ENCODE data around the gene TMEM14C.
"Not testable (repeated sequence)": the region's sequence is repeated elsewhere in the genome, so short reads cannot be mapped to it uniquely, and the experiment has no call there.

The TMEM14C gene

GRCh38 chr6:10721850-10722569, 860 bp upstream of the TMEM14C start:
- no peak for DNase-seq

- DNase-seq: no peak
These were observed 375 bp upstream of the TMEM14C start for GRCh38 chr6:10722570-10722819.

GRCh38 chr6:10723567-10723881, 654 bp downstream of the TMEM14C start:
- no peak for DNase-seq

- no peak for DNase-seq
These were observed 2.2 kb downstream of the TMEM14C start for GRCh38 chr6:10725044-10725443.

GRCh38 chr6:10725716-10726115, 2.8 kb downstream of the TMEM14C start:
- no peak for DNase-seq

GRCh38 chr6:10730254-10730653, 7.4 kb downstream of the TMEM14C start:
- DNase-seq: no peak

GRCh38 chr6:10733151-10733715, 10.4 kb downstream of the TMEM14C start:
- DNase-seq: peak in 1 of 2 donors; percentile 49

- no peak for DNase-seq
These were observed 11.0 kb downstream of the TMEM14C start for GRCh38 chr6:10733863-10734262.

GRCh38 chr6:10736731-10737130, 13.9 kb downstream of the TMEM14C start:
- DNase-seq: no peak

GRCh38 chr6:10740061-10740460, 17.2 kb downstream of the TMEM14C start:
- DNase-seq: no peak

GRCh38 chr6:10741643-10742042, 18.8 kb downstream of the TMEM14C start:
- not testable (repeated sequence) for DNase-seq

GRCh38 chr6:10742251-10742650, 19.4 kb downstream of the TMEM14C start:
- DNase-seq: no peak

- no peak for DNase-seq
These were observed 20.6 kb downstream of the TMEM14C start for GRCh38 chr6:10743515-10743914.

GRCh38 chr6:10745116-10745515, 22.2 kb downstream of the TMEM14C start:
- no peak for DNase-seq

- no peak for DNase-seq
These were observed 24.0 kb downstream of the TMEM14C start for GRCh38 chr6:10746915-10747250.

GRCh38 chr6:10747251-10747972, 24.5 kb downstream of the TMEM14C start, which contains the start of gene TMEM14B:
Gene TMEM14B, plus strand, starts transcription at chr6:10747805. Its CDS starts 1,441 bp downstream, at chr6:10749246.
- peak; percentile 98 for DNase-seq

GRCh38 chr6:10749734-10750133, 26.9 kb downstream of the TMEM14C start:
- no peak for DNase-seq

GRCh38 chr6:10750568-10750967, 27.7 kb downstream of the TMEM14C start:
- not testable (repeated sequence) for DNase-seq

- peak; percentile 32 to 42 for DNase-seq
These were observed 28.9 kb downstream of the TMEM14C start for GRCh38 chr6:10751757-10752156.

- no peak for DNase-seq
These were observed 33.2 kb downstream of the TMEM14C start for GRCh38 chr6:10756085-10756484.

- peak in 1 of 2 donors; percentile 41 for DNase-seq
These were observed 36.5 kb downstream of the TMEM14C start for GRCh38 chr6:10759312-10759839.

GRCh38 chr6:10759884-10760329, 37.0 kb downstream of the TMEM14C start:
- no peak for DNase-seq

GRCh38 chr6:10763006-10763405, 40.1 kb downstream of the TMEM14C start:
- DNase-seq: no peak

GRCh38 chr6:10769419-10769818, 46.5 kb downstream of the TMEM14C start:
- DNase-seq: no peak

Data from CD4-positive, alpha-beta T cell treated with Interleukin-4 for 1 hour (primary cell).